ENCODE results near the gene TMEM161A.

DNA sequence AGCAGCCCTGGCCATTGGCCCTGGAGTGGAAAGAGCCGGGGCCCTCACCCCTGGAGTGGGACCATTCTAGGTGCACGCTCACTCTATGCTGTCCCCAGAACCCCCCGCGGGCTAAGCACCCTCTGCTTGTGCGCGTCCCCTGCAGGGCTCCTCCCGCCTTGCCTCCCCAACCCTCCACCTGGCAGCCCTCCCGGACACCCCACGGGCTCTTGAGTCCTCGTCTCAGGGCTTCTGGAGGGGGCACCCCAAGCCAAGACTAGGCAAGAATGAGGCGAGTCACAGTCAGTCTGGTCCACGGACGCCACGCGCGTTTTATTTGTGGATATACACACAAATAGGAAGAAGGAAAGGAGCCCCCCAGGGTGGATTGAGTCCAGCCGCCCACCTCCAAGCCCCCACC lies 7.0 kb upstream of the TMEM161A start:
- TF ChIP-seq CTCF (IDR thresholded peaks at IDR 0.05) (no peak), POLR2A (IDR thresholded peaks at IDR 0.05) (no peak)
